ENCODE measurements around the gene ALG5.

GRCh38 chr13:37046062-37046461 lies 46.9 kb upstream of the ALG5 start:
- TF ChIP-seq ZNF274 (IDR thresholded peaks at IDR 0.05; ENCODE audit: low read depth, low read length) = no peak
- no peak for TF ChIP-seq YY1 (IDR thresholded peaks at IDR 0.05; ENCODE audit: insufficient read depth, insufficient read length)
- TF ChIP-seq SUZ12 (IDR thresholded peaks at IDR 0.05; ENCODE audit: extremely low read depth, insufficient read depth, insufficient read length) = no peak
